Activated naive CD8-positive, alpha-beta T cell treated with anti-CD3 and anti-CD28 coated beads, Interleukin-2, amount 10 ng/mL, durations not matched to agents 7 days and 5 days (primary cell): ENCODE measurements around the gene PAM. TPM values are rescaled to one million over a fixed set of nuclear protein-coding genes. Genes with fewer than 3 reads are reported as not detected.

Source experiments
- ATAC-seq: fragments of 150-1000 bp; cut with Tn5 transposase; one replicate; pipeline ENCODE4 v1.10.0; 2021; ENCODE audit warnings: low read depth, moderate library complexity
- POLR2A ChIA-PET: fragments of 350-600 bp; sonication (Branson Sonifier 250); formaldehyde crosslinking; loops from one replicate; lab custom pipeline; 2021; ENCODE audit warnings: antibody characterized with exemption; lab: Charles Lee
- DNase-seq: peaks from one replicate; pipeline ENCODE4 v3.0.0; 2021
- H3K27ac Mint-ChIP-seq: one replicate; pipeline ENCODE4 v1.8.0; 2022; ENCODE audit warnings: mild to moderate bottlenecking, mixed read lengths
- H3K27me3 Mint-ChIP-seq: one replicate; pipeline ENCODE4 v1.8.0; 2022; ENCODE audit warnings: mild to moderate bottlenecking, moderate library complexity, mixed read lengths
- H3K36me3 Mint-ChIP-seq: one replicate; pipeline ENCODE4 v1.8.0; 2021; ENCODE audit warnings: mild to moderate bottlenecking, mixed read lengths
- H3K4me1 Mint-ChIP-seq: one replicate; pipeline ENCODE4 v1.8.0; 2021; ENCODE audit warnings: mixed read lengths
- H3K4me3 Mint-ChIP-seq: one replicate; pipeline ENCODE4 v1.8.0; 2022; ENCODE audit warnings: mild to moderate bottlenecking, moderate library complexity, mixed read lengths
- H3K9me3 Mint-ChIP-seq: one replicate; pipeline ENCODE4 v1.8.0; 2021; ENCODE audit warnings: mixed read lengths
- total RNA-seq, 2 experiments: library from RNA; stranded (reverse); gene quantifications; one replicate each; pipeline ENCODE4 v1.2.3, GENCODE V29; 2021

Gene PAM
- total RNA-seq, 2 experiments from 2014 or later: 28.5 to 31.2 TPM

- Mint-ChIP-seq H3K4me1 (no peaks in the 10 kb centered on the region), H3K27me3 (no peaks in the 10 kb centered on the region), H3K36me3 (no peaks in the 10 kb centered on the region), H3K27ac (no peak overlapping the region), H3K9me3 (no peaks in the 10 kb centered on the region), H3K4me3 (no peak overlapping the region)
- DNase-seq (no peak), ATAC-seq (no peak)
- POLR2A ChIA-PET: no interaction called here
Measured at GRCh38 chr5:102921341-102922044, 166.4 kb downstream of the PAM start.

- Mint-ChIP-seq H3K27me3 (no peaks in the 10 kb centered on the region), H3K27ac (no peak overlapping the region), H3K36me3 (no peaks in the 10 kb centered on the region), H3K9me3 (no peaks in the 10 kb centered on the region), H3K4me1 (no peaks in the 10 kb centered on the region), H3K4me3 (no peak overlapping the region)
- POLR2A ChIA-PET: no interaction called here
- DNase-seq (no peak), ATAC-seq (no peak)
Measured at GRCh38 chr5:102922111-102922720, 167.1 kb downstream of the PAM start.

GRCh38 chr5:102922799-102923477 lies 167.8 kb downstream of the PAM start:
- Mint-ChIP-seq H3K9me3 (no peaks in the 10 kb centered on the region), H3K36me3 (no peaks in the 10 kb centered on the region), H3K4me3 (no peak overlapping the region), H3K27ac (no peak overlapping the region), H3K4me1 (no peaks in the 10 kb centered on the region), H3K27me3 (no peaks in the 10 kb centered on the region)
- no peak for DNase-seq
- no peak for ATAC-seq
- POLR2A ChIA-PET: no interaction called here

- H3K36me3 Mint-ChIP-seq: no peaks in the 10 kb centered on the region
- H3K4me3 Mint-ChIP-seq: no peak overlapping the region
- H3K27me3 Mint-ChIP-seq: no peaks in the 10 kb centered on the region
- DNase-seq (no peak), ATAC-seq (no peak)
- POLR2A ChIA-PET: no interaction called here
- H3K9me3 Mint-ChIP-seq: no peaks in the 10 kb centered on the region
- H3K4me1 Mint-ChIP-seq: no peaks in the 10 kb centered on the region
- no peak overlapping the region for H3K27ac Mint-ChIP-seq
Measured at GRCh38 chr5:102924963-102925362, 169.9 kb downstream of the PAM start.

- Mint-ChIP-seq H3K27me3 (no peaks in the 10 kb centered on the region), H3K9me3 (no peaks in the 10 kb centered on the region), H3K4me1 (no peaks in the 10 kb centered on the region), H3K4me3 (no peak overlapping the region), H3K27ac (no peak overlapping the region), H3K36me3 (no peaks in the 10 kb centered on the region)
- DNase-seq: no peak
- POLR2A ChIA-PET: no interaction called here
- no peak for ATAC-seq
Measured at GRCh38 chr5:102927007-102927406, 171.9 kb downstream of the PAM start.

- Mint-ChIP-seq H3K4me1 (no peaks in the 10 kb centered on the region), H3K9me3 (no peaks in the 10 kb centered on the region), H3K36me3 (no peaks in the 10 kb centered on the region), H3K4me3 (no peak overlapping the region), H3K27me3 (no peaks in the 10 kb centered on the region), H3K27ac (no peak overlapping the region)
- DNase-seq: no peak
- no peak for ATAC-seq
- POLR2A ChIA-PET: no interaction called here
Measured at GRCh38 chr5:102930244-102930643, 175.1 kb downstream of the PAM start.

- ATAC-seq: no peak
Measured at GRCh38 chr5:102931085-102931725, 176.1 kb downstream of the PAM start.

GRCh38 chr5:102932781-102933180 lies 177.7 kb downstream of the PAM start:
- ATAC-seq: no peak
- no peak for DNase-seq

More at GRCh38 chr5:102931085-102931725, 176.1 kb downstream of the PAM start:
- POLR2A ChIA-PET: no interaction called here
- Mint-ChIP-seq H3K4me1 (no peaks in the 10 kb centered on the region), H3K36me3 (no peaks in the 10 kb centered on the region), H3K9me3 (no peaks in the 10 kb centered on the region), H3K27ac (no peak overlapping the region), H3K27me3 (no peaks in the 10 kb centered on the region), H3K4me3 (no peak overlapping the region)
- DNase-seq: no peak

GRCh38 chr5:102933316-102933715 lies 178.2 kb downstream of the PAM start:
- Mint-ChIP-seq H3K4me1 (no peaks in the 10 kb centered on the region), H3K27ac (no peak overlapping the region), H3K4me3 (no peak overlapping the region), H3K27me3 (no peaks in the 10 kb centered on the region), H3K36me3 (no peaks in the 10 kb centered on the region), H3K9me3 (no peaks in the 10 kb centered on the region)
- DNase-seq (no peak), ATAC-seq (no peak)
- POLR2A ChIA-PET: no interaction called here

More at GRCh38 chr5:102932781-102933180, 177.7 kb downstream of the PAM start:
- Mint-ChIP-seq H3K27ac (no peak overlapping the region), H3K9me3 (no peaks in the 10 kb centered on the region), H3K4me1 (no peaks in the 10 kb centered on the region), H3K27me3 (no peaks in the 10 kb centered on the region), H3K4me3 (no peak overlapping the region), H3K36me3 (no peaks in the 10 kb centered on the region)
- POLR2A ChIA-PET: no interaction called here

GRCh38 chr5:102933721-102934459 lies 178.8 kb downstream of the PAM start:
- Mint-ChIP-seq H3K9me3 (no peaks in the 10 kb centered on the region), H3K36me3 (peaks cover 2% of the 10 kb centered on the region), H3K4me3 (no peak overlapping the region), H3K27ac (no peak overlapping the region), H3K4me1 (no peaks in the 10 kb centered on the region), H3K27me3 (no peaks in the 10 kb centered on the region)
- DNase-seq: no peak
- no peak for ATAC-seq
- POLR2A ChIA-PET: no interaction called here

- POLR2A ChIA-PET: no interaction called here
- H3K27ac Mint-ChIP-seq: no peak overlapping the region
- H3K4me3 Mint-ChIP-seq: no peak overlapping the region
- ATAC-seq (no peak), DNase-seq (no peak)
- no peaks in the 10 kb centered on the region for H3K9me3 Mint-ChIP-seq
- H3K36me3 Mint-ChIP-seq: peaks cover 2% of the 10 kb centered on the region
- no peaks in the 10 kb centered on the region for H3K27me3 Mint-ChIP-seq
- no peaks in the 10 kb centered on the region for H3K4me1 Mint-ChIP-seq
Measured at GRCh38 chr5:102937894-102938293, 182.8 kb downstream of the PAM start.

GRCh38 chr5:102941111-102941510 lies 186.0 kb downstream of the PAM start:
- H3K36me3 Mint-ChIP-seq: peaks cover 4% of the 10 kb centered on the region
- POLR2A ChIA-PET: no interaction called here
- ATAC-seq: no peak

GRCh38 chr5:102946414-102946813 lies 191.3 kb downstream of the PAM start:
- no peak overlapping the region for H3K4me3 Mint-ChIP-seq
- no peaks in the 10 kb centered on the region for H3K9me3 Mint-ChIP-seq
- H3K4me1 Mint-ChIP-seq: no peaks in the 10 kb centered on the region
- no peak overlapping the region for H3K27ac Mint-ChIP-seq
- POLR2A ChIA-PET: no interaction called here
- no peaks in the 10 kb centered on the region for H3K27me3 Mint-ChIP-seq
- H3K36me3 Mint-ChIP-seq: peaks cover 13% of the 10 kb centered on the region
- ATAC-seq: no peak
- no peak for DNase-seq

More at GRCh38 chr5:102941111-102941510, 186.0 kb downstream of the PAM start:
- Mint-ChIP-seq H3K9me3 (no peaks in the 10 kb centered on the region), H3K27me3 (no peaks in the 10 kb centered on the region), H3K27ac (no peak overlapping the region), H3K4me1 (no peaks in the 10 kb centered on the region), H3K4me3 (no peak overlapping the region)
- DNase-seq: no peak
